HL-60 (cell line): ENCODE results near the gene NEDD4.

Experiments
- DNase-seq, 2 experiments: peaks; one replicate each; pipeline ENCODE4 v3.0.0-alpha.2; 2010 to 2020; ENCODE audit warnings: low read depth in 1 of 2, low spot score in 1 of 2
- H3K27ac ChIP-seq: fragments of 250-450 bp; sonication (Bioruptor Pico); replicated peaks from 2 replicates; pipeline ENCODE4 v1.5.1; 2020; ENCODE audit warnings: mild to moderate bottlenecking, moderate library complexity
- H3K27me3 ChIP-seq: fragments of 250-450 bp; sonication (Bioruptor Pico); 2 replicates; pipeline ENCODE4 v1.5.1; 2021; ENCODE audit warnings: mild to moderate bottlenecking, moderate library complexity; ENCODE audit not compliant: insufficient read depth, poor library complexity, severe bottlenecking
- H3K4me3 ChIP-seq: replicated peaks from 2 replicates; pipeline ENCODE4 v1.5.1; 2011; ENCODE audit warnings: mild to moderate bottlenecking, control low read depth, low read length; ENCODE audit not compliant: insufficient read depth
- GABPA ChIP-seq: IDR thresholded peaks from 2 replicates; pipeline ENCODE4 v1.6.1; 2012; ENCODE audit warnings: low read depth
- POLR2AphosphoS5 ChIP-seq: IDR thresholded peaks from 2 replicates; pipeline ENCODE4 v1.6.1; 2012; ENCODE audit warnings: low read depth
- SPI1 ChIP-seq: IDR thresholded peaks from 2 replicates; pipeline ENCODE4 v1.6.1; 2012; ENCODE audit warnings: low read depth, mild to moderate bottlenecking, borderline replicate concordance
- TF ChIP-seq, protein P1 (sequence below): IDR thresholded peaks from 2 replicates; pipeline ENCODE4 v1.6.1; 2012; ENCODE audit warnings: low read depth; ENCODE audit not compliant: insufficient replicate concordance
- TF ChIP-seq, protein P2 (sequence below): IDR thresholded peaks from one replicate; pipeline ENCODE4 v1.5.1; 2011; ENCODE audit warnings: low read length, control low read depth, inconsistent platforms; ENCODE audit not compliant: insufficient read depth

NEDD4 gene

DNA sequence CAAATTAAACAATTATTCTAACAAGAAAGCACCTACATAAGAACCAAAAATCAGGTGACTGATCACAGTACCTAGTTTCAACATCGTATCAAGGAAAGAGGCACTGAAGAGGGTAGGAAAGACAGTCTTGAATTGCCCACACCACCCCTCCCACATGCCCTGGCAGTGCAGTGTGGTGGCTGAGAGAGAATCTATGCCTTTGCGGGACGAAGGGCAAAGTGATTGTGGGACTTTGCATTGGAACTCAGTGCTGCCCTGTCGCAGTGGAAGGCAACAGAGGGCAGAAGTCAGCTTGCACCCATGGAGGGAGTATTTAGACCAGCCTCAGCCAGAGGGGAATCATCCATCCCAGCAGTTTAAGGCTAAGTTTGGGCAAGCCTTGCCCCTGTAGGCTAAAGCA is 24.5 kb downstream of the NEDD4 start:
- TF ChIP-seq GABPA (no peak), SPI1 (no peak), POLR2AphosphoS5 (no peak)
- TF ChIP-seq, protein P1, sequence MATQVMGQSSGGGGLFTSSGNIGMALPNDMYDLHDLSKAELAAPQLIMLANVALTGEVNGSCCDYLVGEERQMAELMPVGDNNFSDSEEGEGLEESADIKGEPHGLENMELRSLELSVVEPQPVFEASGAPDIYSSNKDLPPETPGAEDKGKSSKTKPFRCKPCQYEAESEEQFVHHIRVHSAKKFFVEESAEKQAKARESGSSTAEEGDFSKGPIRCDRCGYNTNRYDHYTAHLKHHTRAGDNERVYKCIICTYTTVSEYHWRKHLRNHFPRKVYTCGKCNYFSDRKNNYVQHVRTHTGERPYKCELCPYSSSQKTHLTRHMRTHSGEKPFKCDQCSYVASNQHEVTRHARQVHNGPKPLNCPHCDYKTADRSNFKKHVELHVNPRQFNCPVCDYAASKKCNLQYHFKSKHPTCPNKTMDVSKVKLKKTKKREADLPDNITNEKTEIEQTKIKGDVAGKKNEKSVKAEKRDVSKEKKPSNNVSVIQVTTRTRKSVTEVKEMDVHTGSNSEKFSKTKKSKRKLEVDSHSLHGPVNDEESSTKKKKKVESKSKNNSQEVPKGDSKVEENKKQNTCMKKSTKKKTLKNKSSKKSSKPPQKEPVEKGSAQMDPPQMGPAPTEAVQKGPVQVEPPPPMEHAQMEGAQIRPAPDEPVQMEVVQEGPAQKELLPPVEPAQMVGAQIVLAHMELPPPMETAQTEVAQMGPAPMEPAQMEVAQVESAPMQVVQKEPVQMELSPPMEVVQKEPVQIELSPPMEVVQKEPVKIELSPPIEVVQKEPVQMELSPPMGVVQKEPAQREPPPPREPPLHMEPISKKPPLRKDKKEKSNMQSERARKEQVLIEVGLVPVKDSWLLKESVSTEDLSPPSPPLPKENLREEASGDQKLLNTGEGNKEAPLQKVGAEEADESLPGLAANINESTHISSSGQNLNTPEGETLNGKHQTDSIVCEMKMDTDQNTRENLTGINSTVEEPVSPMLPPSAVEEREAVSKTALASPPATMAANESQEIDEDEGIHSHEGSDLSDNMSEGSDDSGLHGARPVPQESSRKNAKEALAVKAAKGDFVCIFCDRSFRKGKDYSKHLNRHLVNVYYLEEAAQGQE = no peak
- TF ChIP-seq, protein P2, sequence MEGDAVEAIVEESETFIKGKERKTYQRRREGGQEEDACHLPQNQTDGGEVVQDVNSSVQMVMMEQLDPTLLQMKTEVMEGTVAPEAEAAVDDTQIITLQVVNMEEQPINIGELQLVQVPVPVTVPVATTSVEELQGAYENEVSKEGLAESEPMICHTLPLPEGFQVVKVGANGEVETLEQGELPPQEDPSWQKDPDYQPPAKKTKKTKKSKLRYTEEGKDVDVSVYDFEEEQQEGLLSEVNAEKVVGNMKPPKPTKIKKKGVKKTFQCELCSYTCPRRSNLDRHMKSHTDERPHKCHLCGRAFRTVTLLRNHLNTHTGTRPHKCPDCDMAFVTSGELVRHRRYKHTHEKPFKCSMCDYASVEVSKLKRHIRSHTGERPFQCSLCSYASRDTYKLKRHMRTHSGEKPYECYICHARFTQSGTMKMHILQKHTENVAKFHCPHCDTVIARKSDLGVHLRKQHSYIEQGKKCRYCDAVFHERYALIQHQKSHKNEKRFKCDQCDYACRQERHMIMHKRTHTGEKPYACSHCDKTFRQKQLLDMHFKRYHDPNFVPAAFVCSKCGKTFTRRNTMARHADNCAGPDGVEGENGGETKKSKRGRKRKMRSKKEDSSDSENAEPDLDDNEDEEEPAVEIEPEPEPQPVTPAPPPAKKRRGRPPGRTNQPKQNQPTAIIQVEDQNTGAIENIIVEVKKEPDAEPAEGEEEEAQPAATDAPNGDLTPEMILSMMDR = no peak
- Histone ChIP-seq H3K4me3 (no peak overlapping the region), H3K27me3 (no peaks in the 10 kb centered on the region), H3K27ac (no peak overlapping the region)
- no peak for DNase-seq

DNA sequence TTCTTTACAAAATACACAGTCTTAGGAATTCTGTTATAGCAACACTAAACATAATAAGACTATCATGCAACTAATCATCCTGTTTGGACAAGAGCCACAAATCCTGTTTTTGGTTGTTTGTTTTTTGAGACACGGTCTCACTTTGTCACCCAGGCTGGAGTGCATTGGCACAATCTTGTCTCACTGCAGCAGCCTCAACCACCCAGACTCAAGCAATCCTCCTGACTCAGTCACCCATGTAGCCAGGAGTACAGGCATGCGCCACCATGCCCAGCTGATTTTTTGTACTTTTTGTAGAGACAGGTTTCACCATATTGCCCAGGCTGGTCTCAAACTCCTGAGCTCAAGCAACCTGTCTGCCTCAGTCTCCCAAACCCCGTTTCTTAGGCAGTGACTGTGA is 28.3 kb downstream of the NEDD4 start:
- Histone ChIP-seq H3K4me3 (no peak overlapping the region), H3K27me3 (no peaks in the 10 kb centered on the region), H3K27ac (no peak overlapping the region)
- no peak for DNase-seq
- TF ChIP-seq, protein P1 = no peak
- TF ChIP-seq SPI1 = no peak
- TF ChIP-seq, protein P2 = no peak
- no peak for TF ChIP-seq POLR2AphosphoS5

DNA sequence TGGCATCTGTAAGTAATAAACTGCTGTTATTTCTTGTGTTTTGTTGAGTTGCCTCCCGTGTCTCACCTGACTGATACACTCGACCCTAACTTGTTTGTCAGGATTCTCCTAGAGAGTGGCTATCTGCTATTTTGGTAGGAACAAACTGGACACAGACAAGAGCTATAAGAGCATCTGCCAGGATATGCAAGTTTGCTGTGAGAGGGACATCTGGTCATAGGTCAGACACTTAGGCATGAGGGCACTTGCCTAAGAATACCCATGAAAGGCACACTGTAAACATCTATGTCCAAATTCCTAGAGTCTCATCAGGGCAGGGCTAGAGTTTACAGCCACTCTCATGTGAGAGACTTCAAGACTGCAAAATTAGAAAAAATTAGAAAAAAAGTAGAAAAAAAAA is 32.5 kb downstream of the NEDD4 start:
- no peaks in the 10 kb centered on the region for H3K27me3 ChIP-seq
- no peak for DNase-seq
- no peak overlapping the region for H3K27ac ChIP-seq
- TF ChIP-seq, protein P2 = no peak
- no peak for TF ChIP-seq SPI1
- no peak for TF ChIP-seq POLR2AphosphoS5
- TF ChIP-seq, protein P1 = no peak
- no peak for TF ChIP-seq GABPA
- no peak overlapping the region for H3K4me3 ChIP-seq
